Mucosa of stomach (tissue), 1 donor: ENCODE data around the gene RASL10B.
A peak's percentile ranks its signal among the peaks of the same experiment; 100 is the strongest.
"Not testable (repeated sequence)": the region's sequence is repeated elsewhere in the genome, so short reads cannot be mapped to it uniquely, and the experiment has no call there.

Source experiments
- H3K27me3 ChIP-seq: one replicate; pipeline ENCODE4 v1.7.0; 2013; ENCODE audit warnings: mild to moderate bottlenecking, low read length; ENCODE audit not compliant: control insufficient read depth, insufficient read depth
- H3K36me3 ChIP-seq: one replicate; pipeline ENCODE4 v1.7.0; 2013; ENCODE audit warnings: low read length; ENCODE audit not compliant: control insufficient read depth, insufficient read depth
- H3K4me1 ChIP-seq: one replicate; pipeline ENCODE4 v1.7.0; 2013; ENCODE audit warnings: mild to moderate bottlenecking, low read length; ENCODE audit not compliant: control insufficient read depth, insufficient read depth
- H3K4me3 ChIP-seq: one replicate; pipeline ENCODE4 v1.7.0; 2013; ENCODE audit warnings: low read length
- H3K9ac ChIP-seq: one replicate; pipeline ENCODE4 v1.7.0; 2013; ENCODE audit warnings: mild to moderate bottlenecking, low read length, moderate library complexity
- H3K9me3 ChIP-seq: one replicate; pipeline ENCODE4 v1.7.0; 2013; ENCODE audit warnings: mild to moderate bottlenecking, low read length, moderate library complexity; ENCODE audit not compliant: control insufficient read depth
- donor health status: Pancreatic carcinoma.

The RASL10B gene

GRCh38 chr17:35731239-35731916 lies at the start of gene RASL10B:
RASL10B (plus strand) TSS chr17:35731639; CDS start chr17:35735185, 3,546 bp downstream.
- Histone ChIP-seq H3K4me1 (peaks cover 7% of the 10 kb centered on the region), H3K36me3 (peaks cover 4% of the 10 kb centered on the region), H3K9ac (peak within 1 kb of the TSS; percentile 57), H3K9me3 (no peaks in the 10 kb centered on the region), H3K4me3 (no peak within 1 kb of the TSS), H3K27me3 (peaks cover 7% of the 10 kb centered on the region)

GRCh38 chr17:35683591-35683990 lies 47.8 kb upstream of the RASL10B start:
- Histone ChIP-seq H3K4me3 (no peak overlapping the region), H3K9ac (no peak overlapping the region), H3K9me3 (no peaks in the 10 kb centered on the region), H3K4me1 (peaks cover 13% of the 10 kb centered on the region), H3K27me3 (no peaks in the 10 kb centered on the region), H3K36me3 (no peaks in the 10 kb centered on the region)

- no peaks in the 10 kb centered on the region for H3K9me3 ChIP-seq
- no peak overlapping the region for H3K9ac ChIP-seq
- no peaks in the 10 kb centered on the region for H3K27me3 ChIP-seq
- no peak overlapping the region for H3K4me3 ChIP-seq
- H3K4me1 ChIP-seq = peaks cover 7% of the 10 kb centered on the region
- no peaks in the 10 kb centered on the region for H3K36me3 ChIP-seq
Measured at GRCh38 chr17:35684055-35684802, 47.2 kb upstream of the RASL10B start.

GRCh38 chr17:35692512-35693210 lies 38.8 kb upstream of the RASL10B start:
- Histone ChIP-seq H3K9me3 (no peaks in the 10 kb centered on the region), H3K9ac (no peak overlapping the region), H3K4me1 (peaks cover 3% of the 10 kb centered on the region), H3K36me3 (no peaks in the 10 kb centered on the region), H3K4me3 (no peak overlapping the region), H3K27me3 (no peaks in the 10 kb centered on the region)

GRCh38 chr17:35693662-35694061 lies 37.8 kb upstream of the RASL10B start:
- Histone ChIP-seq H3K36me3 (no peaks in the 10 kb centered on the region), H3K9ac (no peak overlapping the region), H3K4me3 (no peak overlapping the region), H3K27me3 (no peaks in the 10 kb centered on the region), H3K9me3 (no peaks in the 10 kb centered on the region), H3K4me1 (no peaks in the 10 kb centered on the region)

- Histone ChIP-seq H3K27me3 (no peaks in the 10 kb centered on the region), H3K9me3 (no peaks in the 10 kb centered on the region), H3K4me1 (no peaks in the 10 kb centered on the region), H3K4me3 (no peak overlapping the region), H3K36me3 (no peaks in the 10 kb centered on the region), H3K9ac (no peak overlapping the region)
Measured at GRCh38 chr17:35694906-35695305, 36.5 kb upstream of the RASL10B start.

- Histone ChIP-seq H3K4me1 (no peaks in the 10 kb centered on the region), H3K9me3 (no peaks in the 10 kb centered on the region), H3K27me3 (no peaks in the 10 kb centered on the region), H3K9ac (no peak overlapping the region), H3K36me3 (no peaks in the 10 kb centered on the region), H3K4me3 (no peak overlapping the region)
Measured at GRCh38 chr17:35695613-35696012, 35.8 kb upstream of the RASL10B start.

GRCh38 chr17:35698800-35699199 lies 32.6 kb upstream of the RASL10B start:
- Histone ChIP-seq H3K4me1 (no peaks in the 10 kb centered on the region), H3K27me3 (no peaks in the 10 kb centered on the region), H3K36me3 (no peaks in the 10 kb centered on the region), H3K4me3 (no peak overlapping the region), H3K9me3 (no peaks in the 10 kb centered on the region), H3K9ac (no peak overlapping the region)

GRCh38 chr17:35700150-35700549 lies 31.3 kb upstream of the RASL10B start:
- H3K36me3 ChIP-seq = no peaks in the 10 kb centered on the region
- no peak overlapping the region for H3K4me3 ChIP-seq
- no peaks in the 10 kb centered on the region for H3K4me1 ChIP-seq
- H3K9me3 ChIP-seq = no peaks in the 10 kb centered on the region
- no peaks in the 10 kb centered on the region for H3K27me3 ChIP-seq
- no peak overlapping the region for H3K9ac ChIP-seq

GRCh38 chr17:35701491-35701890 lies 29.9 kb upstream of the RASL10B start:
- no peaks in the 10 kb centered on the region for H3K9me3 ChIP-seq
- H3K4me1 ChIP-seq = no peaks in the 10 kb centered on the region
- no peak overlapping the region for H3K4me3 ChIP-seq
- H3K9ac ChIP-seq = no peak overlapping the region
- no peaks in the 10 kb centered on the region for H3K36me3 ChIP-seq
- H3K27me3 ChIP-seq = no peaks in the 10 kb centered on the region

- H3K36me3 ChIP-seq, H3K4me1 ChIP-seq, H3K27me3 ChIP-seq, H3K9me3 ChIP-seq, H3K9ac ChIP-seq, H3K4me3 ChIP-seq: not testable (repeated sequence)
Measured at GRCh38 chr17:35703308-35703707, 28.1 kb upstream of the RASL10B start.

- H3K36me3 ChIP-seq = no peaks in the 10 kb centered on the region
- no peak overlapping the region for H3K4me3 ChIP-seq
- peaks cover 13% of the 10 kb centered on the region for H3K4me1 ChIP-seq
- H3K27me3 ChIP-seq = no peaks in the 10 kb centered on the region
- no peaks in the 10 kb centered on the region for H3K9me3 ChIP-seq
- H3K9ac ChIP-seq = no peak overlapping the region
Measured at GRCh38 chr17:35705230-35705629, 26.2 kb upstream of the RASL10B start.
